H1 (cell line): ENCODE measurements around the gene ANKRD6. TPM values are rescaled to one million over a fixed set of nuclear protein-coding genes. Genes with fewer than 3 reads are reported as not detected.
"Not testable (repeated sequence)": the region's sequence is repeated elsewhere in the genome, so short reads cannot be mapped to it uniquely, and the experiment has no call there.

ENCODE experiments used
- CTCF ChIA-PET: fragments of 300-600 bp; sonication (Branson Sonifier 250); formaldehyde crosslinking; loops from one replicate; lab custom pipeline; 2021; ENCODE audit not compliant: partially characterized antibody; lab: Charles Lee
- POLR2A ChIA-PET: fragments of 300-600 bp; sonication (Branson Sonifier 250); formaldehyde crosslinking; loops from one replicate; lab custom pipeline; 2021; ENCODE audit warnings: inconsistent platforms; ENCODE audit not compliant: partially characterized antibody; lab: Charles Lee
- DNase-seq, 2 experiments: peaks; one replicate each; pipeline versions ENCODE4 v3.0.0 to v3.0.0-alpha.2; 2010 to 2022; ENCODE audit warnings: low spot score in 2 of 2, low read depth in 1 of 2, mixed read lengths in 1 of 2
- FAIRE-seq: peaks from 2 replicates; lab custom pipeline; 2011; peaks lifted over from hg19 to GRCh38; lab: Jason Lieb, UNC
- H2AFZ ChIP-seq: 2 replicates; pipeline ENCODE4 v1.8.1; 2012; ENCODE audit warnings: low read length, inconsistent platforms
- H2AK5ac ChIP-seq: 2 replicates; pipeline ENCODE4 v1.6.1; 2013; ENCODE audit warnings: low read depth, low read length
- H2BK120ac ChIP-seq: replicated peaks from 2 replicates; pipeline ENCODE3; 2013; ENCODE audit warnings: low read depth, low read length, inconsistent platforms
- H2BK12ac ChIP-seq: 2 replicates; pipeline ENCODE4 v1.6.1; 2013; ENCODE audit warnings: low read depth, low read length
- H2BK15ac ChIP-seq: 2 replicates; pipeline ENCODE4 v1.6.1; 2013; ENCODE audit warnings: low read length
- H2BK20ac ChIP-seq: 2 replicates; pipeline ENCODE4 v1.6.1; 2013; ENCODE audit warnings: low read length
- H2BK5ac ChIP-seq: 2 replicates; pipeline ENCODE4 v1.6.1; 2013; ENCODE audit warnings: low read depth, low read length
- H3K14ac ChIP-seq: 2 replicates; pipeline ENCODE4 v1.6.1; 2013; ENCODE audit warnings: inconsistent platforms; ENCODE audit not compliant: insufficient read length
- H3K18ac ChIP-seq: 2 replicates; pipeline ENCODE4 v1.6.1; 2013; ENCODE audit warnings: low read length; ENCODE audit errors: extremely low read depth
- H3K23ac ChIP-seq: 2 replicates; pipeline ENCODE4 v1.6.1; 2013; ENCODE audit warnings: inconsistent platforms; ENCODE audit not compliant: insufficient read length
- H3K23me2 ChIP-seq: 2 replicates; pipeline ENCODE4 v1.6.1; 2013; ENCODE audit warnings: low read depth, low read length
- H3K27ac ChIP-seq: 2 replicates; pipeline ENCODE4 v1.6.1; 2011; ENCODE audit warnings: low read depth, low read length, inconsistent platforms
- H3K27me3 ChIP-seq, 4 experiments: replicated peaks in 1 of 4; 1 replicate in 1 of 4; 2 replicates in 3 of 4; pipeline versions ENCODE4 v1.6.1 to v1.8.1; 2011 to 2013; ENCODE audit warnings: low read length in 3 of 4, mild to moderate bottlenecking in 3 of 4, inconsistent platforms in 2 of 4, mixed read lengths in 2 of 4, moderate library complexity in 1 of 4; ENCODE audit not compliant: control insufficient read depth in 3 of 4, insufficient read depth in 3 of 4; ENCODE audit errors: extremely low read depth in 1 of 4
- H3K36me3 ChIP-seq, 4 experiments: 2 replicates each; pipeline versions ENCODE4 v1.6.1 to v1.8.1; 2011 to 2013; ENCODE audit warnings: mild to moderate bottlenecking in 4 of 4, low read length in 3 of 4, moderate library complexity in 2 of 4, control low read depth in 1 of 4, inconsistent platforms in 1 of 4; ENCODE audit not compliant: insufficient read depth in 4 of 4, control insufficient read depth in 2 of 4
- H3K4ac ChIP-seq: replicated peaks from 2 replicates; pipeline ENCODE3; 2013; ENCODE audit warnings: low read length, low read depth, mixed read lengths, inconsistent platforms; ENCODE audit not compliant: insufficient read length
- H3K4me1 ChIP-seq, 4 experiments: replicated peaks in 1 of 4; 1 replicate in 1 of 4; 2 replicates in 3 of 4; pipeline versions ENCODE4 v1.6.1 to v1.8.1; 2011 to 2013; ENCODE audit warnings: low read length in 3 of 4, inconsistent platforms in 2 of 4, mixed read lengths in 1 of 4; ENCODE audit not compliant: insufficient read depth in 4 of 4, control insufficient read depth in 3 of 4
- H3K4me2 ChIP-seq, 2 experiments: 2 replicates each; pipeline versions ENCODE4 v1.6.1 to v1.8.1; 2011 to 2013; ENCODE audit warnings: low read depth in 2 of 2, low read length in 2 of 2, control low read depth in 1 of 2, inconsistent platforms in 1 of 2, mild to moderate bottlenecking in 1 of 2; ENCODE audit not compliant: insufficient read depth in 1 of 2
- H3K4me3 ChIP-seq, 4 experiments: fragments of 200-600, 300-600 bp in 1 of 4; sonication (generic), shearing (Covaris generic), sonication (Bioruptor Twin) in 1 of 4; 2 replicates each; pipeline versions ENCODE4 v1.5.1 to v1.8.1; 2011 to 2016; ENCODE audit warnings: low read length in 4 of 4, low read depth in 3 of 4, control low read depth in 2 of 4, inconsistent platforms in 2 of 4, mild to moderate bottlenecking in 2 of 4, mixed read lengths in 1 of 4, moderate library complexity in 1 of 4; ENCODE audit not compliant: insufficient read depth in 2 of 4; ENCODE audit errors: extremely low read depth in 1 of 4
- H3K56ac ChIP-seq: replicated peaks from 2 replicates; pipeline ENCODE3; 2013; ENCODE audit warnings: low read depth, mild to moderate bottlenecking, mixed read lengths, low read length, inconsistent platforms; ENCODE audit not compliant: insufficient read length
- H3K79me1 ChIP-seq: 2 replicates; pipeline ENCODE4 v1.6.1; 2013; ENCODE audit warnings: low read depth, low read length, control low read depth
- H3K79me2 ChIP-seq, 2 experiments: 2 replicates each; pipeline versions ENCODE4 v1.6.1 to v1.8.1; 2012 to 2013; ENCODE audit warnings: low read length in 2 of 2, mild to moderate bottlenecking in 2 of 2, inconsistent platforms in 1 of 2; ENCODE audit not compliant: insufficient read depth in 2 of 2, control insufficient read depth in 1 of 2
- H3K9ac ChIP-seq, 4 experiments: replicated peaks in 1 of 4; 1 replicate in 1 of 4; 2 replicates in 3 of 4; pipeline versions ENCODE4 v1.6.1 to v1.8.1; 2011 to 2013; ENCODE audit warnings: low read depth in 3 of 4, low read length in 3 of 4, control low read depth in 2 of 4, mild to moderate bottlenecking in 2 of 4, moderate library complexity in 2 of 4, inconsistent platforms in 1 of 4; ENCODE audit errors: extremely low read depth in 1 of 4
- H3K9me3 ChIP-seq, 2 experiments: 2 replicates each; pipeline versions ENCODE4 v1.6.1 to v1.8.1; 2012 to 2013; ENCODE audit warnings: mild to moderate bottlenecking in 2 of 2, moderate library complexity in 2 of 2, control low read depth in 1 of 2, inconsistent platforms in 1 of 2, low read depth in 1 of 2, low read length in 1 of 2, mixed read lengths in 1 of 2; ENCODE audit not compliant: insufficient read depth in 2 of 2
- H4K20me1 ChIP-seq, 2 experiments: replicated peaks in 1 of 2; 2 replicates each; pipeline versions ENCODE3 to v1.8.1; 2011 to 2013; ENCODE audit warnings: inconsistent platforms in 2 of 2, low read length in 2 of 2, mild to moderate bottlenecking in 1 of 2; ENCODE audit not compliant: insufficient read depth in 2 of 2, control insufficient read depth in 1 of 2
- H4K5ac ChIP-seq: 2 replicates; pipeline ENCODE4 v1.6.1; 2013; ENCODE audit warnings: low read length, low read depth, mixed read lengths, inconsistent platforms; ENCODE audit not compliant: insufficient read length
- H4K8ac ChIP-seq: 2 replicates; pipeline ENCODE4 v1.8.0; 2013; ENCODE audit warnings: mild to moderate bottlenecking, moderate library complexity, low read length, inconsistent platforms; ENCODE audit not compliant: insufficient read depth; ENCODE audit errors: extremely low read depth
- H4K91ac ChIP-seq: replicated peaks from 2 replicates; pipeline ENCODE3; 2013; ENCODE audit warnings: low read length, mixed read lengths, inconsistent platforms; ENCODE audit not compliant: insufficient read length
- CEBPB ChIP-seq: IDR thresholded peaks from 2 replicates; pipeline ENCODE4 v1.6.1; 2012; ENCODE audit warnings: low read depth, low read length
- WGBS, 2 experiments: shearing (Covaris generic) in 1 of 2; methylation state at CpG; one replicate each; pipeline versions ENCODE4 v1.1.6 to v1.1.7; 2013 to 2015; ENCODE audit warnings: low lambda C conversion rate in 2 of 2, mixed read lengths in 2 of 2, inconsistent platforms in 1 of 2, low coverage in 1 of 2, missing lambda C conversion rate in 1 of 2; ENCODE audit not compliant: insufficient replicate concordance in 2 of 2, insufficient coverage in 1 of 2, insufficient read length in 1 of 2; ENCODE audit errors: extremely low coverage in 1 of 2, missing lambda C conversion rate in 1 of 2; 5-methylcytosine and 5-hydroxymethylcytosine counted together
- polyA plus RNA-seq, 7 experiments: library from polyadenylated mRNA; depleted of rRNA in 3 of 7; stranded (reverse) in 5 of 7; unstranded in 2 of 7; fragments of >200 nt in 5 of 7; fragments of 200-250 nt in 2 of 7; gene quantifications; 1 replicate in 5 of 7; 2 replicates in 1 of 7; 4 replicates in 1 of 7; pipeline versions ENCODE4 v1.2.1 to v1.2.3, GENCODE V29; 2011 to 2013; ENCODE audit warnings: missing spikeins in 2 of 7, mixed read lengths in 2 of 7
- total RNA-seq: library from RNA; stranded (reverse); fragmentation: NEBNext Ultra II Directional; extraction: Animal tissue kit (Norgen Biotek cat#: 25700); gene quantifications from 2 replicates; pipeline ENCODE4 v1.2.1, GENCODE V29; 2021

The ANKRD6 gene
- total and polyA plus RNA-seq, 2 of the 8 experiments (the other 6 are each of a cell fraction or from before 2014, with no cell fraction given): 5.9 to 12.8 TPM

DNA sequence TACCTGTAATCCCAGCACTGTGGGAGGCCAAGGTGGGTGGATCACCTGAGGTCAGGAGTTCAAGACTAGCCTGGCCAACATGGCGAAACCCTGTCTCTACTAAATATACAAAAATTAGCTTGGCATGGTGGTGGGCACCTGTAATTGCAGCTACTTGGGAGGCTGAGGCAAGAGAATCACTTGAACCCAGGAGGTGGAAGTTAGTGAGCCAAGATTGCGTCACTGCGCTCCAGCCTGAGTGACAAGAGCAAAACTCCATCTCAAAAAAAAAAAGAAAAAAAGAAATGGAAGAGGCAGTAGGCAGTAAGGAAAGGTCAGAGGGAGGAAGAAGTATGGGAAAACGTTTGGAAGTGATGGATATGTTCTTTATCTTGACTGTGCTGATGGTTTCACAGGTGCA is 35.1 kb upstream of the ANKRD6 start:
- H3K18ac ChIP-seq, H2BK120ac ChIP-seq, H4K5ac ChIP-seq, H4K8ac ChIP-seq, H3K79me1 ChIP-seq, H4K91ac ChIP-seq, H2BK12ac ChIP-seq, H2BK5ac ChIP-seq, H3K9me3 ChIP-seq: not testable (repeated sequence)
- TF ChIP-seq CEBPB: peak; percentile 46; the same call in 1 of the 2 replicates
- TF ChIP-seq, all 59 proteins: peak for 1; not testable (repeated sequence) for 58
- not testable (repeated sequence) for H4K20me1 ChIP-seq, H3K27me3 ChIP-seq, H3K27ac ChIP-seq, FAIRE-seq, H3K23ac ChIP-seq, H3K56ac ChIP-seq, H2BK15ac ChIP-seq, H3K36me3 ChIP-seq, H3K4me1 ChIP-seq, H3K4me3 ChIP-seq, H2AK5ac ChIP-seq, H3K4me2 ChIP-seq, H3K14ac ChIP-seq, H3K4ac ChIP-seq, H3K23me2 ChIP-seq, H2AFZ ChIP-seq, H2BK20ac ChIP-seq, H3K9ac ChIP-seq
- POLR2A ChIA-PET: interaction anchor here (0.7 kb wide), 1 partner anchor 12 kb away, joined by 3 read pairs; no protein-coding TSS in a partner anchor
- CTCF ChIA-PET: interaction anchor here (0.6 to 2.4 kb wide), 6 partner anchors 18 to 214 kb away, joined by 3 to 9 read pairs (median 4); no protein-coding TSS in a partner anchor
- 81 to 100% methylated on average over 1 to 4 of the region's 4 CpGs for WGBS, 2 experiments
- H3K79me2 ChIP-seq: peaks cover 0 to 12% of the 10 kb centered on the region in 2 experiments; a peak in 1 of 4 replicates
- DNase-seq: peak in 1 of 2 experiments; percentile 19
